GM18951 (cell line): ENCODE data around the gene SIGLEC8.
"Not testable (repeated sequence)": the region's sequence is repeated elsewhere in the genome, so short reads cannot be mapped to it uniquely, and the experiment has no call there.

Experiments used
- POLR2A ChIP-seq: IDR thresholded peaks from 4 replicates; pipeline ENCODE4 v1.6.1; 2011; ENCODE audit warnings: mild to moderate bottlenecking; ENCODE audit not compliant: insufficient read length, insufficient read depth; ENCODE audit errors: extremely low read depth
- in situ Hi-C: fragments of 300-500 bp; cut with MboI; formaldehyde crosslinking; loops from one replicate; pipeline ENCODE4 v1.12.0; 2022; ENCODE audit warnings: low sequenced_read_pairs, mixed read lengths, inconsistent platforms; ENCODE audit not compliant: unreplicated experiment

SIGLEC8 gene

DNA sequence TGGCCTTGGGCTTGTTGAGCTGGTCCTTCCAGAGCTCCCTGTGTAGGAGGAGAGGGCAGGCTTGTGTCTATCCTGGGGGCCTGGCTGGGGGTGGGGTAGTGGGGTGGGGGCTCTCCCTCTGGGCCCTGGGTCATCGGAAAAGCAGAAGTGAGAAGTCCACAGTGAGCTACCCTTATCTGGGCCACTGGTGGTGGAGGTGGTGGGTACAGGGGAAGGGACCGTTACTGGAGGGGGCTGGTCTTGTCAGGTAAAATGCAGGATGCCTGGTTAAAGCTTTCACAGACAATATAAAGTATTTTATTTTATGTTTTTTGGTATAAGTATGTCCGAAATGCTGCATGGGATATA is 40.5 kb downstream of the SIGLEC8 start:
- no peak for TF ChIP-seq POLR2A
- in situ Hi-C loops = no loop called here

DNA sequence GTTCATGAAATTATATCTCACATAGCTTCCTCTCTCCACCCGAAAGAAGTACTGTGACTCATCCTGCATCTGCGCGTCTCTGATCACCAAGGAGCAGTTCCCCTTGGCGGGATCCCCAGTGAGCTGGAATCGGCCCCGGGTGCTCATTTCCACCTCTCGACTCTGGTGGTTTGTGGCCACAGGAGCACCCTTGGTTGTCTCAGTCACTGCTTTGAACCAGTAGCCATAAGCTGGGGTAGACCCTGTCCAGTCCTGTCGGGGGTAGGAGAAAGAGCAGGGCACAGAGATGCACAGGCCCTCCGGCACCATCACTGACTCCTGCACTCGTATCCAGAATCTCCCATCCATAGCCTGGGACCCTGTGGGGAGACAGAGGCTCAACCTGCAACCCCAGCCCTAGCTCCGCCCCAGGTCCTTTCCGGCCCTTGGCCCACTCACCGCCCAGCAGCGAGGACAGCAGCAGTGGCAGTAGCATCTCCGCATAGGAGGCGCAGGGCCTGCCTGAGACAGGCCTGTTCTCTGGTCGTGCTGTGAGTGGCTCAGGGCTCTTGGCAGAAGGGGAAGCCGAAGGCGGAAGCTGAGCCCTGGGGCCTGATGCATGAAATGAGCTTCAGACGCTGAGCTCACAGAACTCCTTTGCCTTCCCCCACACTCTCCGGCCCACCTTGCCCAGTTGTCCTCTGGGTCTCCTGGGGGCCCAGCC is 41.0 kb downstream of the SIGLEC8 start, which contains the start of gene SIGLEC10:
Gene SIGLEC10, minus strand, starts transcription at position 536 of the 703 bp plus-strand sequence. Its CDS starts 61 bp downstream, at position 475.
- in situ Hi-C loops = no loop called here
- TF ChIP-seq POLR2A = peak; percentile 61

- in situ Hi-C loops = not testable (repeated sequence)
These were observed 41.8 kb downstream of the SIGLEC8 start for GRCh38 chr19:51416422-51416821.

DNA sequence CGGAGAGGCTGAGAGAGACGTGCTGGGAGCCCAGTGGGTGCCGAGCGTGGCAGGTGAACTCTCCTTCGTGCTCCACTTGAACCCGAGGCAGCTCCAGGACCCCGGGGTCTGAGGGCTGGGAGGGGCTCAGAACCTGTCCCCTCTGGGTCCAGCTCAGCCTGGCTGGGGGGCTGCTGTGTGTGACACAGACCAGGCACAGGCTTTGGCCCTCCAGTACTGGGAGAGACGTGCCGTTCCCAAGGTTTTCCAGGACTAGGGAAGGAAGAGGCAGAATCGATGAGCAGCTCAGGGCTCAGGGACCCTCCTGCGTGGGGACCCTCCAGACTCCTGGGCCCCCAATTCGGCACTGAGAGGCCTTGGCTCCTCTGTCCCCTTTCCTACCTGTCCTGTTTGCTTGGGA is 43.1 kb downstream of the SIGLEC8 start:
- TF ChIP-seq POLR2A = no peak

DNA sequence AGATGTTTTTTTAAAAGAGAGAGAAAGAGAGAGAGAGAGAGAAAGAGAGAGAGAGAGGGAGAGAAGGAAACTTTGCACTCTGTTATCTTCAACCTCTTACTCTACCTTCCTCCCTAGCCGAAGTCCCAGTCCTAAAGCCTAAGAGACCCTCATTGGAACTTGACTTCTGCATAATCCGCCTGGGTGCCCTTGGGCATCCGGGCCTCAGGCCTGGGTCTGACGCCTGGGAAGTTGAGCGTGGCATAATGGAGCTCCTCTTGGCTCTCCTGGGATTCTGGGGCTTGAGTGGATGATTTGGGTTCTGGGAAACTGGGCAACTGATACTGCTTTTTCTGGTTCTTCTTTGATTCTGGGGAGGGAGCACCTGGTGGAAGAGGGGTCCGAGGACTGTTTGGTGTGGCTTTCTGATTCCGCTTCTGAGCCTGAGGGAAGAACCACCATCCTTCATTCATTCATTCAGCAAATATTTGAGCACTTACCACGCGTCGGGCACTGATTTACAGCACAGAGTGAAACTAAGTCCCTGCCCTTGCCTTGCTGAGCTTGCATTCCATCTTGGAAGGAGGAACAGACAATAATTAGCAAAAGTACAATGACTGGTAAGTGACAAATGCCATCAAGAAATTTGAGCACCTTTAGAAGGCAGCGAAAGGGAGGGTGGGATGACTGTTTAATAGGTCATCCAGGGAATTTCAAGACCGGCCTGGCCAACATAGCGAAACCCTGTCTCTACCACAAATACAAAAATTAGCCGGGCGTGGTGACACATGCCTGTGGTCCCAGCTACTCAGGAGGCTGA is 47.1 kb downstream of the SIGLEC8 start:
- in situ Hi-C loops = no loop called here
- TF ChIP-seq POLR2A = no peak

More for the DNA sequence above, 43.1 kb downstream of the SIGLEC8 start:
- in situ Hi-C loops = no loop called here

DNA sequence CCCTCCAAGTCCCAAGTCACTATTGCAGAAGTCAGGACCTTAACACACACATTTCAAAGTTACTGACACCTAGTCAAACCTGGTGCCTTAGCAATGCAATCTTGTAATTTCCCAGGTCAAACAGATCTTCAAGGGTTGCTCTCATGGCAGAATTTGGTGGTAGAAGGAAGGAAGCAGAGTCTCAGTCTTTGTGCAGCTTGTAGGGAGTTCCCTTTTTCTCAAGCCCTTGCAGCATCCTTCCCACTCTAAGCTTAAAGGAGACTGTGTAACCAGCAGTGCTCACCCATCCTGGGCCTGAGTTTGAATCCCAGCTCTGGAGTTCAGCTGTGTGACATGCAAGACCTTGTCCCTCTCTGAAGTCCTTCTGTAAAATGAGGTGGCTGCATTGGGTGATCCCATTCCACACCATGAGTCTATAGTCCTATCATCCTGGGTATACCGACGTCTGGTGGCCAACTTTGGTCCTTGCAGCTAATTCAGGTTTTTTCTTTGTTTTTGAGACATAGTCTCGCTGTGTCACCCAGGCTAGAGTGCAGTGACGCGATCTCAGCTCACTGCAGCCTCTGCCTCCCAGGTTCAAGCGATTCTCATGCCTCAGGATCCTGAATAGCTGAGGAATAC is 50.6 kb downstream of the SIGLEC8 start:
- no peak for TF ChIP-seq POLR2A
- in situ Hi-C loops = no loop called here

- no peak for TF ChIP-seq POLR2A
- in situ Hi-C loops = no loop called here
These were observed 56.1 kb downstream of the SIGLEC8 start for GRCh38 chr19:51402117-51402516.
